GM10266 (cell line): ENCODE results near the gene KRTAP1-5.

Source experiments
- DNase-seq: peaks from one replicate; pipeline ENCODE4 v3.0.0; 2012; ENCODE audit errors: extremely low spot score
- CTCF ChIP-seq: IDR thresholded peaks from 2 replicates; pipeline ENCODE4 v1.5.1; 2012; ENCODE audit warnings: mild to moderate bottlenecking, low read depth; ENCODE audit not compliant: control insufficient read depth, insufficient read depth; ENCODE audit errors: missing control alignments

Gene KRTAP1-5

GRCh38 chr17:40997361-40997760 is 29.6 kb downstream of the KRTAP1-5 start:
- no peak for DNase-seq
- TF ChIP-seq CTCF, result no peak

- DNase-seq, result no peak
- TF ChIP-seq CTCF, result no peak
Measured at GRCh38 chr17:40996829-40997228, 30.2 kb downstream of the KRTAP1-5 start.

- no peak for TF ChIP-seq CTCF
- no peak for DNase-seq
Measured at GRCh38 chr17:40995116-40995515, 31.9 kb downstream of the KRTAP1-5 start.

- no peak for TF ChIP-seq CTCF
Measured at GRCh38 chr17:40993839-40994238, 33.2 kb downstream of the KRTAP1-5 start, which contains the start of gene KRTAP3-3. KRTAP3-3 (minus strand) TSS chr17:40994164; CDS start chr17:40994097, 67 bp downstream.

GRCh38 chr17:40993084-40993483 is 33.9 kb downstream of the KRTAP1-5 start:
- TF ChIP-seq CTCF, result no peak
- no peak for DNase-seq

More at GRCh38 chr17:40993839-40994238, 33.2 kb downstream of the KRTAP1-5 start, which contains the start of gene KRTAP3-3:
- no peak for DNase-seq

GRCh38 chr17:40992666-40993065 is 34.3 kb downstream of the KRTAP1-5 start:
- no peak for DNase-seq
- no peak for TF ChIP-seq CTCF

GRCh38 chr17:40986920-40987319 is 40.1 kb downstream of the KRTAP1-5 start:
- TF ChIP-seq CTCF, result no peak
- DNase-seq, result no peak
